Suppressor macrophage treated with lipopolysaccharide for 4 hours (primary cell): ENCODE measurements around the gene STAC2.
"Not testable (repeated sequence)": the region's sequence is repeated elsewhere in the genome, so short reads cannot be mapped to it uniquely, and the experiment has no call there.

Source experiments
- DNase-seq: peaks from one replicate; pipeline ENCODE4 v3.0.0-alpha.2; 2020

The STAC2 gene

GRCh38 chr17:39186481-39187002 lies 39.2 kb downstream of the STAC2 start:
- DNase-seq = no peak

GRCh38 chr17:39183720-39184119 lies 42.0 kb downstream of the STAC2 start:
- DNase-seq = no peak

GRCh38 chr17:39183045-39183444 lies 42.7 kb downstream of the STAC2 start:
- no peak for DNase-seq

GRCh38 chr17:39181303-39181702 lies 44.4 kb downstream of the STAC2 start:
- DNase-seq = no peak

GRCh38 chr17:39178536-39178935 lies 47.2 kb downstream of the STAC2 start:
- no peak for DNase-seq

- DNase-seq = no peak
Observed at GRCh38 chr17:39177256-39177655, 48.5 kb downstream of the STAC2 start.

GRCh38 chr17:39175695-39176093 lies 50.1 kb downstream of the STAC2 start:
- peak; percentile 35 for DNase-seq

- DNase-seq = peak; percentile 81
Observed at GRCh38 chr17:39174920-39175694, 50.6 kb downstream of the STAC2 start.

GRCh38 chr17:39173526-39174274 lies 52.0 kb downstream of the STAC2 start:
- no peak for DNase-seq

- no peak for DNase-seq
Observed at GRCh38 chr17:39173080-39173479, 52.7 kb downstream of the STAC2 start.

GRCh38 chr17:39171933-39172332 lies 53.8 kb downstream of the STAC2 start:
- DNase-seq = no peak

- no peak for DNase-seq
Observed at GRCh38 chr17:39170558-39170957, 55.2 kb downstream of the STAC2 start.

- no peak for DNase-seq
Observed at GRCh38 chr17:39170109-39170508, 55.6 kb downstream of the STAC2 start.

- DNase-seq = no peak
Observed at GRCh38 chr17:39169518-39169917, 56.2 kb downstream of the STAC2 start.

GRCh38 chr17:39169101-39169500 lies 56.6 kb downstream of the STAC2 start:
- DNase-seq = no peak

- not testable (repeated sequence) for DNase-seq
Observed at GRCh38 chr17:39168503-39168902, 57.2 kb downstream of the STAC2 start.

GRCh38 chr17:39167476-39167875 lies 58.3 kb downstream of the STAC2 start:
- peak; percentile 55 for DNase-seq

- no peak for DNase-seq
Observed at GRCh38 chr17:39166437-39167335, 59.1 kb downstream of the STAC2 start.

- no peak for DNase-seq
Observed at GRCh38 chr17:39165841-39166349, 59.9 kb downstream of the STAC2 start, which contains the start of gene ARL5C. Gene ARL5C (minus strand): TSS chr17:39166161. CDS start chr17:39165760, 401 bp downstream.

GRCh38 chr17:39165178-39165840 lies 60.4 kb downstream of the STAC2 start:
- no peak for DNase-seq

GRCh38 chr17:39164675-39165143 lies 61.0 kb downstream of the STAC2 start:
- peak; percentile 87 for DNase-seq

GRCh38 chr17:39161962-39162361 lies 63.8 kb downstream of the STAC2 start:
- no peak for DNase-seq
